ENCODE data around the gene LHFPL6. TPM values are rescaled to one million over a fixed set of nuclear protein-coding genes. Genes with fewer than 3 reads are reported as not detected.

Gene LHFPL6
- 40.0 and 62.2 TPM in 2 replicates for total RNA-seq

GRCh38 chr13:39602614-39603366 lies at the start of gene LHFPL6:
Gene LHFPL6, minus strand, starts transcription at chr13:39603193.

Other genes with a start within 250 kb of the LHFPL6 start
- 30.8 and 39.1 TPM in 2 replicates for gene COG6, start 52.5 kb upstream of the LHFPL6 start, total RNA-seq

Measured in smooth muscle cell of trachea (primary cell).